H1 (cell line): ENCODE measurements around the gene MYL6. TPM values are rescaled to one million over a fixed set of nuclear protein-coding genes. Genes with fewer than 3 reads are reported as not detected.

ENCODE experiments used
- CTCF ChIA-PET: fragments of 300-600 bp; sonication (Branson Sonifier 250); formaldehyde crosslinking; loops from one replicate; lab custom pipeline; 2021; ENCODE audit not compliant: partially characterized antibody; lab: Charles Lee
- POLR2A ChIA-PET: fragments of 300-600 bp; sonication (Branson Sonifier 250); formaldehyde crosslinking; loops from one replicate; lab custom pipeline; 2021; ENCODE audit warnings: inconsistent platforms; ENCODE audit not compliant: partially characterized antibody; lab: Charles Lee
- DNase-seq, 2 experiments: peaks; one replicate each; pipeline versions ENCODE4 v3.0.0 to v3.0.0-alpha.2; 2010 to 2022; ENCODE audit warnings: low spot score in 2 of 2, low read depth in 1 of 2, mixed read lengths in 1 of 2
- FAIRE-seq: peaks from 2 replicates; lab custom pipeline; 2011; peaks lifted over from hg19 to GRCh38; lab: Jason Lieb, UNC
- H2AFZ ChIP-seq: 2 replicates; pipeline ENCODE4 v1.8.1; 2012; ENCODE audit warnings: low read length, inconsistent platforms
- H2AK5ac ChIP-seq: 2 replicates; pipeline ENCODE4 v1.6.1; 2013; ENCODE audit warnings: low read depth, low read length
- H2BK120ac ChIP-seq: replicated peaks from 2 replicates; pipeline ENCODE3; 2013; ENCODE audit warnings: low read depth, low read length, inconsistent platforms
- H2BK12ac ChIP-seq: 2 replicates; pipeline ENCODE4 v1.6.1; 2013; ENCODE audit warnings: low read depth, low read length
- H2BK15ac ChIP-seq: 2 replicates; pipeline ENCODE4 v1.6.1; 2013; ENCODE audit warnings: low read length
- H2BK20ac ChIP-seq: 2 replicates; pipeline ENCODE4 v1.6.1; 2013; ENCODE audit warnings: low read length
- H2BK5ac ChIP-seq: 2 replicates; pipeline ENCODE4 v1.6.1; 2013; ENCODE audit warnings: low read depth, low read length
- H3K14ac ChIP-seq: 2 replicates; pipeline ENCODE4 v1.6.1; 2013; ENCODE audit warnings: inconsistent platforms; ENCODE audit not compliant: insufficient read length
- H3K18ac ChIP-seq: 2 replicates; pipeline ENCODE4 v1.6.1; 2013; ENCODE audit warnings: low read length; ENCODE audit errors: extremely low read depth
- H3K23ac ChIP-seq: 2 replicates; pipeline ENCODE4 v1.6.1; 2013; ENCODE audit warnings: inconsistent platforms; ENCODE audit not compliant: insufficient read length
- H3K23me2 ChIP-seq: 2 replicates; pipeline ENCODE4 v1.6.1; 2013; ENCODE audit warnings: low read depth, low read length
- H3K27ac ChIP-seq: 2 replicates; pipeline ENCODE4 v1.6.1; 2011; ENCODE audit warnings: low read depth, low read length, inconsistent platforms
- H3K27me3 ChIP-seq, 4 experiments: replicated peaks in 1 of 4; 1 replicate in 1 of 4; 2 replicates in 3 of 4; pipeline versions ENCODE4 v1.6.1 to v1.8.1; 2011 to 2013; ENCODE audit warnings: low read length in 3 of 4, mild to moderate bottlenecking in 3 of 4, inconsistent platforms in 2 of 4, mixed read lengths in 2 of 4, moderate library complexity in 1 of 4; ENCODE audit not compliant: control insufficient read depth in 3 of 4, insufficient read depth in 3 of 4; ENCODE audit errors: extremely low read depth in 1 of 4
- H3K36me3 ChIP-seq, 4 experiments: 2 replicates each; pipeline versions ENCODE4 v1.6.1 to v1.8.1; 2011 to 2013; ENCODE audit warnings: mild to moderate bottlenecking in 4 of 4, low read length in 3 of 4, moderate library complexity in 2 of 4, control low read depth in 1 of 4, inconsistent platforms in 1 of 4; ENCODE audit not compliant: insufficient read depth in 4 of 4, control insufficient read depth in 2 of 4
- H3K4ac ChIP-seq: replicated peaks from 2 replicates; pipeline ENCODE3; 2013; ENCODE audit warnings: low read length, low read depth, mixed read lengths, inconsistent platforms; ENCODE audit not compliant: insufficient read length
- H3K4me1 ChIP-seq, 4 experiments: replicated peaks in 1 of 4; 1 replicate in 1 of 4; 2 replicates in 3 of 4; pipeline versions ENCODE4 v1.6.1 to v1.8.1; 2011 to 2013; ENCODE audit warnings: low read length in 3 of 4, inconsistent platforms in 2 of 4, mixed read lengths in 1 of 4; ENCODE audit not compliant: insufficient read depth in 4 of 4, control insufficient read depth in 3 of 4
- H3K4me2 ChIP-seq, 2 experiments: 2 replicates each; pipeline versions ENCODE4 v1.6.1 to v1.8.1; 2011 to 2013; ENCODE audit warnings: low read depth in 2 of 2, low read length in 2 of 2, control low read depth in 1 of 2, inconsistent platforms in 1 of 2, mild to moderate bottlenecking in 1 of 2; ENCODE audit not compliant: insufficient read depth in 1 of 2
- H3K4me3 ChIP-seq, 4 experiments: fragments of 200-600, 300-600 bp in 1 of 4; sonication (generic), shearing (Covaris generic), sonication (Bioruptor Twin) in 1 of 4; 2 replicates each; pipeline versions ENCODE4 v1.5.1 to v1.8.1; 2011 to 2016; ENCODE audit warnings: low read length in 4 of 4, low read depth in 3 of 4, control low read depth in 2 of 4, inconsistent platforms in 2 of 4, mild to moderate bottlenecking in 2 of 4, mixed read lengths in 1 of 4, moderate library complexity in 1 of 4; ENCODE audit not compliant: insufficient read depth in 2 of 4; ENCODE audit errors: extremely low read depth in 1 of 4
- H3K56ac ChIP-seq: replicated peaks from 2 replicates; pipeline ENCODE3; 2013; ENCODE audit warnings: low read depth, mild to moderate bottlenecking, mixed read lengths, low read length, inconsistent platforms; ENCODE audit not compliant: insufficient read length
- H3K79me1 ChIP-seq: 2 replicates; pipeline ENCODE4 v1.6.1; 2013; ENCODE audit warnings: low read depth, low read length, control low read depth
- H3K79me2 ChIP-seq, 2 experiments: 2 replicates each; pipeline versions ENCODE4 v1.6.1 to v1.8.1; 2012 to 2013; ENCODE audit warnings: low read length in 2 of 2, mild to moderate bottlenecking in 2 of 2, inconsistent platforms in 1 of 2; ENCODE audit not compliant: insufficient read depth in 2 of 2, control insufficient read depth in 1 of 2
- H3K9ac ChIP-seq, 4 experiments: replicated peaks in 1 of 4; 1 replicate in 1 of 4; 2 replicates in 3 of 4; pipeline versions ENCODE4 v1.6.1 to v1.8.1; 2011 to 2013; ENCODE audit warnings: low read depth in 3 of 4, low read length in 3 of 4, control low read depth in 2 of 4, mild to moderate bottlenecking in 2 of 4, moderate library complexity in 2 of 4, inconsistent platforms in 1 of 4; ENCODE audit errors: extremely low read depth in 1 of 4
- H3K9me3 ChIP-seq, 2 experiments: 2 replicates each; pipeline versions ENCODE4 v1.6.1 to v1.8.1; 2012 to 2013; ENCODE audit warnings: mild to moderate bottlenecking in 2 of 2, moderate library complexity in 2 of 2, control low read depth in 1 of 2, inconsistent platforms in 1 of 2, low read depth in 1 of 2, low read length in 1 of 2, mixed read lengths in 1 of 2; ENCODE audit not compliant: insufficient read depth in 2 of 2
- H4K20me1 ChIP-seq, 2 experiments: replicated peaks in 1 of 2; 2 replicates each; pipeline versions ENCODE3 to v1.8.1; 2011 to 2013; ENCODE audit warnings: inconsistent platforms in 2 of 2, low read length in 2 of 2, mild to moderate bottlenecking in 1 of 2; ENCODE audit not compliant: insufficient read depth in 2 of 2, control insufficient read depth in 1 of 2
- H4K5ac ChIP-seq: 2 replicates; pipeline ENCODE4 v1.6.1; 2013; ENCODE audit warnings: low read length, low read depth, mixed read lengths, inconsistent platforms; ENCODE audit not compliant: insufficient read length
- H4K8ac ChIP-seq: 2 replicates; pipeline ENCODE4 v1.8.0; 2013; ENCODE audit warnings: mild to moderate bottlenecking, moderate library complexity, low read length, inconsistent platforms; ENCODE audit not compliant: insufficient read depth; ENCODE audit errors: extremely low read depth
- H4K91ac ChIP-seq: replicated peaks from 2 replicates; pipeline ENCODE3; 2013; ENCODE audit warnings: low read length, mixed read lengths, inconsistent platforms; ENCODE audit not compliant: insufficient read length
- ASH2L ChIP-seq: fragments of 200-600, 300-600 bp; sonication (generic); IDR thresholded peaks from one replicate; pipeline ENCODE4 v1.7.1; 2017; ENCODE audit warnings: low read length
- RFX5 ChIP-seq: IDR thresholded peaks from 2 replicates; pipeline ENCODE4 v1.6.1; 2011; ENCODE audit warnings: low read depth, low read length, improper control_type of control experiment, borderline replicate concordance
- SIN3A ChIP-seq, 2 experiments: IDR thresholded peaks in 1 of 2; conservative IDR thresholded peaks in 1 of 2; 2 replicates each; pipeline ENCODE4 v1.6.1; 2011 to 2012; ENCODE audit warnings: low read length in 2 of 2, improper control_type of control experiment in 1 of 2, low read depth in 1 of 2, mild to moderate bottlenecking in 1 of 2
- TAF1 ChIP-seq: IDR thresholded peaks from 2 replicates; pipeline ENCODE4 v1.6.1; 2011; ENCODE audit warnings: mild to moderate bottlenecking, low read depth, low read length
- YY1 ChIP-seq: IDR thresholded peaks from 2 replicates; pipeline ENCODE4 v1.6.1; 2011; ENCODE audit warnings: low read depth, mild to moderate bottlenecking, low read length
- WGBS, 2 experiments: shearing (Covaris generic) in 1 of 2; methylation state at CpG; one replicate each; pipeline versions ENCODE4 v1.1.6 to v1.1.7; 2013 to 2015; ENCODE audit warnings: low lambda C conversion rate in 2 of 2, mixed read lengths in 2 of 2, inconsistent platforms in 1 of 2, low coverage in 1 of 2, missing lambda C conversion rate in 1 of 2; ENCODE audit not compliant: insufficient replicate concordance in 2 of 2, insufficient coverage in 1 of 2, insufficient read length in 1 of 2; ENCODE audit errors: extremely low coverage in 1 of 2, missing lambda C conversion rate in 1 of 2; 5-methylcytosine and 5-hydroxymethylcytosine counted together
- polyA plus RNA-seq, 7 experiments: library from polyadenylated mRNA; depleted of rRNA in 3 of 7; stranded (reverse) in 5 of 7; unstranded in 2 of 7; fragments of >200 nt in 5 of 7; fragments of 200-250 nt in 2 of 7; gene quantifications; 1 replicate in 5 of 7; 2 replicates in 1 of 7; 4 replicates in 1 of 7; pipeline versions ENCODE4 v1.2.1 to v1.2.3, GENCODE V29; 2011 to 2013; ENCODE audit warnings: missing spikeins in 2 of 7, mixed read lengths in 2 of 7
- total RNA-seq: library from RNA; stranded (reverse); fragmentation: NEBNext Ultra II Directional; extraction: Animal tissue kit (Norgen Biotek cat#: 25700); gene quantifications from 2 replicates; pipeline ENCODE4 v1.2.1, GENCODE V29; 2021

Gene MYL6
- total and polyA plus RNA-seq, 2 of the 8 experiments (the other 6 are each of a cell fraction or from before 2014, with no cell fraction given) = 1,130 to 2,279 TPM

DNA sequence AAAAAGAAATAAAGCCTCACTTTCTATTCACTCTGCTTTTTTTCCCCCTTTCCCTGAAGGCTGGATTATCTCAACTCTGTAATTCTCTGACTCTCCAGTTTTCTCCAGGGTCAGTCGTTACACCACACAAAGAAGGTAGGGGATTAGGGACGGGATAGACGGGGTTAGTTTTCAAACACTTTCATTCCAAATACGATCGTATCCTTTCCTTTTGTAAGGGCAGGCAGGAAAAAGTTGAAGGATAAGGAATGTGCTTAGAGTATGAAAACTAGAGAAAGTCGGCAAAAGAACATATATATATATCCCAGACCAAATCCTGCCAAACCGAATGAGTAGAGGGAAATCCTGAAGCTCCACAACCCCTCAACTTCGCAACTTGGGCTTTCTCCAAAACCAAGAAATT, 30.7 kb upstream of the MYL6 start:
- H3K27me3 ChIP-seq = no peaks in the 10 kb centered on the region
- no peak overlapping the region for H2BK5ac ChIP-seq
- H3K18ac ChIP-seq = no peak overlapping the region
- no peak overlapping the region for H4K91ac ChIP-seq
- H3K27ac ChIP-seq = peak overlapping the region; percentile 70
- H2AK5ac ChIP-seq = no peak overlapping the region
- H2BK15ac ChIP-seq = no peak overlapping the region
- H3K4me2 ChIP-seq = peak overlapping the region; percentile 70 to 98
- H3K36me3 ChIP-seq = peaks cover 11 to 22% (median 18%) of the 10 kb centered on the region in 4 experiments
- no peaks in the 10 kb centered on the region for H3K79me1 ChIP-seq
- no peak overlapping the region for H3K14ac ChIP-seq
- no peak overlapping the region for H2BK12ac ChIP-seq
- H3K9me3 ChIP-seq = no peaks in the 10 kb centered on the region; a peak in 1 of 4 replicates
- no peak for FAIRE-seq
- H4K5ac ChIP-seq = no peak overlapping the region
- no peak overlapping the region for H2BK20ac ChIP-seq
- H2AFZ ChIP-seq = no peak overlapping the region
- peak overlapping the region; percentile 26 to 59 (median 34) for H3K4me3 ChIP-seq
- TF ChIP-seq TAF1 (peak; percentile 60; the same call in 1 of the 2 replicates), SIN3A (conservative IDR thresholded peaks at IDR 0.05 in 1 of 2, IDR thresholded peaks at IDR 0.05 in 1 of 2; ENCODE audit: low read depth in 1 of 2, low read length in 2 of 2) (0 out of 4 replicates have a peak, but pooled peaks of 1 of the 2 experiments have one; percentile 51), RFX5 (no peak), YY1 (no peak), ASH2L (peak; percentile 29)
- peaks cover 0 to 10% of the 10 kb centered on the region in 2 experiments; a peak in 1 of 4 replicates for H3K79me2 ChIP-seq
- H3K23me2 ChIP-seq = peaks cover 12% of the 10 kb centered on the region
- DNase-seq = no peak
- WGBS, 2 experiments = 7% methylated on average over 8 of the region's 8 CpGs; no CpG with 5 or more reads in 1 of the 2 experiments
- H3K56ac ChIP-seq = no peak overlapping the region
- H3K23ac ChIP-seq = no peak overlapping the region
- peaks cover 0 to 2% of the 10 kb centered on the region in 2 experiments for H4K20me1 ChIP-seq
- H3K4ac ChIP-seq = no peak overlapping the region
- ChIA-PET CTCF (interaction anchor here (0.6 to 5.4 kb wide), 14 partner anchors 8 to 133 kb away, joined by 3 to 46 read pairs (median 6); partner anchors contain the start of genes RNF41, SMARCC2 and ZC3H10), POLR2A (interaction anchor here (0.6 to 5.3 kb wide), 15 partner anchors 9 to 139 kb away, joined by 3 to 161 read pairs (median 5); partner anchors contain the start of genes COQ10A, ERBB3, MYL6B and PA2G4)
- H3K4me1 ChIP-seq = peaks cover 0 to 13% (median 5%) of the 10 kb centered on the region in 4 experiments; a peak in 5 of 7 replicates
- no peak overlapping the region for H2BK120ac ChIP-seq
- H3K9ac ChIP-seq = peak overlapping the region in 3 of 4 experiments; percentile 42 to 79 (median 64); a peak in 5 of 7 replicates
- no peak overlapping the region for H4K8ac ChIP-seq
